ENCODE data around the gene WASL.

GRCh38 chr7:123652406-123652805 is 96.4 kb downstream of the WASL start:
- no peak for TF ChIP-seq CTCF (IDR thresholded peaks at IDR 0.05)
- TF ChIP-seq ZNF121 (CRISPR knock-in tag; IDR thresholded peaks at IDR 0.05) = no peak
- TF ChIP-seq SMAD3 (CRISPR knock-in tag; IDR thresholded peaks at IDR 0.05; ENCODE audit: borderline replicate concordance) = no peak
- no peak for TF ChIP-seq NFYB (CRISPR knock-in tag; conservative IDR thresholded peaks at IDR 0.05; ENCODE audit: low read depth)
- no peak for TF ChIP-seq KAT7 (CRISPR knock-in tag; IDR thresholded peaks at IDR 0.05; ENCODE audit: borderline replicate concordance)
